GM18868 (cell line): ENCODE results near the gene PAIP2B.

ENCODE experiments used
- ATAC-seq: cut with Tn5 transposase; IDR thresholded peaks from one replicate; pipeline ENCODE4 v1.9.1; 2021; ENCODE audit warnings: mild to moderate bottlenecking, moderate library complexity; ENCODE audit not compliant: unreplicated experiment

The PAIP2B gene

DNA sequence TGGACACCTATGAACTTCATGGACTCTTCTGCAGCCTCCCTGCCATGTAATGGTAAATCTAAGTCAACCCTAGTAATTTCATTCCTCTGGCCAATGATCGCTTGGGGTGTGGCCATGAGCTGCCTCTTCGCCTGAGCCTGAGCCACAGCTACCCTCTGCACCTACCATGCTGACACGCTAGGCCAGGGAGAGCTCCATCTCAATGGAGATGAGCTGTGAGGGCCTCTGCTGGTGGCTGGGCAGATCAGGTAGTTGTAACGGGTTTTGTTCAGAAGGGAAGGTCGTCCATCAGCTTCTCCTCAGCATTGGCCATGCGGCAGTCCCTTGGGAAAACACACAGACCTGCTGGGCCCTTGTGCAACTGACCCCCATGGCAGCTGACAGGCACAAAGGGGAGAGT, 72.1 kb downstream of the PAIP2B start:
- ATAC-seq = peak; percentile 78

DNA sequence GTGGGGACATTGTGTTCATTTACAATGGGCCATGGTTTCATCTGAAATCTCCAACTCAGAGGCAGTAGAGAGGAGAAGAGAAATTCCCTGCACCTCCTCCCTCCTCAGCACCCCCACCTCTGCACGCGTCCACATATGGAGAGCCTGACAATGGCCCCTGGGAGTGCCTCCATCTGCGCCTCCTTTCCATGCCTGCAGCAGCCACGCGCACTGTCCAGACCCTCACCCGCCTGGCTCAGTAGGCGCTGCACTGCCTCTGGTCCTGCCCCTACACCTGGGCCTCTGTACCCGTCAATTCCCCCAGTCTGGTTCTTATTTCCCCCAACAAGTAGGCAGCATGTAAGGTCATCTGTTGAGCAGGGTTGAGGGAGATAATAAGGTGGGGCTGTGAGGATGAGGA, 72.6 kb downstream of the PAIP2B start:
- no peak for ATAC-seq

DNA sequence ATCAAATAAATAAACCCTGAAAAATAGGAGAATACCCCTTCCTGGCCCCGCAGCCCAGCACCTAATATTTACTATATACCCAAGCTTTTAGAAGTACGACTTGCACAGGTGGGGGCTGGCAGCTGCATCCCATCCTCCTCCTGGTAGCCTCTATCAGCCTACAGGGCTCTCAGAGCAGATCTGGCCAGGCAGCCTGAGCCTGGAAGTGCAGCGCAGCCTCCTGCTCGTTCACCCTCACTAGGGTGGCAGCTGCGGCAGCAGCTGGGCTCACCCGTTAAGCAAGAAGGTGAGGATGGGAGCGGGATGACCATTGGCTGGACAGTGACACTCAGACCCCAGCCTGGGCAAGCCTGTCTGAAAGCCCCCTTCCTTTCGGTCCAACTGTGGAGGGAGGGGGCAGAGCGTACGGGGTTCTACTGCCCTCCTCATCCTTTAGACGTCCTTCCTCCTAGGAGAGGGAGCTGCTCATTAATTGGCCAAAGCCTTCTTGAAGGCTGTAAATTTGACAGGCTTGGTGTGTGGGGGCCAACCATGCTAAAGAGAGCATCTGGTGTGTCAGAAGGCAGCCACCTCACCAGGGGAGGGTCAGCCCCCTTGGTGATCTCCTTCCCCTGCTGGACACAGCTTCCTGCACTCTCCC, 73.2 kb downstream of the PAIP2B start:
- no peak for ATAC-seq

DNA sequence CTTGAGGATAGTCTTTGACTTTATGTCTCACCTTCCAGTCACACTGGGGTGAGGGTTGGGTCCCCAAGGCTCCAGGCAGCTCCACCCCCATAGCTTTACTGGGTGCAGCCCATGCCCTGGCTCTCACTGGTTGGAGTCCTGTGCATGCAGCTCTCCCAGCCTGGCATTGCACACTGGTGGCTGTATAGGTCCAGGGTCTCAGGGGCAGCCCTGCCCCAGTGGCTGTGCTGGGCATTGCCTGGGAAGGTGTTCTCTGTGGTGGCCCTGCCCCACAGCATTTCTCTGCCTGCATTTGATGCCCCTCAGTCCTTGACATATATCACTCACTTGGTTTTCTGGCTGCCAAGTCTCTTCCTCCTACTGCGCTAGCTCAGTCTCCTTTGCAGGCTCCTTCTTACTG, 75.3 kb downstream of the PAIP2B start:
- ATAC-seq = no peak

DNA sequence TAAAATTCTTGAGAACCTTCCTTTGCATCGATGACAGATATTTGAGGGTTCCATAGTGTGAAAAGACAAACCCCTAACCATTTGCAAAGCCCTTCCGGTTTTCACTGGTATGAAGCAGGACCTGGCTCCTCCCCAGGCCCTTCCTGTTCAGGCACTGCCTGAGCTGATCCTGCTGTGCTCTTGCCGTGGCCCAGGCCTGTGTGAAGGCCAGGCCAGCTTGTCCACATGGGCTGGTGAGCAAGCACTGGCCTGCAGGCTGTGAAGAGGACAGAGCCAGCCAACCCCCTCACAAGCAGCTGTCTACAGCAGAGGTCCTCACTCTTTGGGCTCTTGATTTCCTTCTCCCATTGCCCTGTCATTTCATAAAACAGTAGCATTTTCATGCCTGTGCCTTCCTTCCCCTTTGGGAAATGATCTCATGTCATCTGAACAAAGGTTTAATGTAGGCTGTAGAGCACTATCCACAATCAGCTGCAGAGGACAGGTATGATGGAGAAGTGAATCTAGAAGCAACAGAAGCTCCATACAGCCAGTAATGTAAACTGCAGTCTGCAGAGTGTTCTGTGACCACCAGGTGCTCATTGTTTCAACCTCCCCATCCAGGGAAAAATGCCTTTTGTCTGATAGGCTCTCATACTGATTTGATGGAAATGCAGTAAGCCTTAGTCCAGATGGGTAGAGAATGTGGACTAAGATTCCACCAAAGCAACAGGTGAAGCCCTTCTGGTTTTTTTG, 76.7 kb downstream of the PAIP2B start:
- ATAC-seq = no peak

DNA sequence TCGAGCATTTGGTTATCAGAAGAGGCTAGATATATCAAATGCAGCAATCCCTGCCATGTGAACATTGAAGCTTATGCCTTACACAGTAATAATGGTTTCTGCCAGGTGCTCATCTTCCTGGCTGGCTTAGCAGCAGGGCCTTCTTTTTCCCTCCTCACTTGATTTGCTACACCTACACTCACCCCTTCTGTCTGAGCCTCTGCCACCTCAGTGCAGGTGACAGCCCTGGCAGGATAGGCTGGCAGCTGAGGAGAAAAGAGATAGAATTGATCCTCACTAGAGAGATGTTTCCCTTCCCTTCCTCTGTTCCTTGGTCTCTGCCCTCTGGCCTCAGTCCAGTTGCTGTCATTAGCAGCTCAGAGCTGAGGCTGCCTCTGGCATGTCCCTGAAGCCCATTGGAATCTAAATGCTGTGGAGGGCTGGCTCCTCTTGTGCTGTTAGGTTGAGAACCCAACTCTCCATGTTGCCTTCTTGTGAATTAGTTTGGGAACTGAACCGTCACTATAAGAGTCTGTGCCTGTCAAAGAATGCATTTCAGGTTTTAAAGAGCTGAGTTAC, 78.3 kb downstream of the PAIP2B start:
- ATAC-seq = no peak

DNA sequence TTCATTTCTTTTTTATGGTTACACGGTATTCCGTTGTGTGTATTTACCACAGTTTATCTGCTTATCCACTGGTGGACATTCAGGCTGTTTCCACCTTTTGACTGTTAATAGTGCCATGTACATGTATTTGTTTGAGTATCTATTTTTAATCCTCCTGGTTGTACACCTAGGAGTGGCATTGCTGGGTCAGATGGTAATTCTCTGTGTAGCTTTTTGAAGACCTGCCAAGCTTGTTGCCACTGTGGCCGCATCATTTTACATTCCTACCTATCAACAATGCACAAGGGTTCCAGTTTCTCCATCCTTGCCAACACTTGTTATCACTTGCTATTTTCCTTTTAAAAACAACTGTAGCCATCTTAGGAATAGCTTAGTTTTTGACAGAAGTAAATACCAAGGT, 83.1 kb downstream of the PAIP2B start:
- ATAC-seq = no peak

DNA sequence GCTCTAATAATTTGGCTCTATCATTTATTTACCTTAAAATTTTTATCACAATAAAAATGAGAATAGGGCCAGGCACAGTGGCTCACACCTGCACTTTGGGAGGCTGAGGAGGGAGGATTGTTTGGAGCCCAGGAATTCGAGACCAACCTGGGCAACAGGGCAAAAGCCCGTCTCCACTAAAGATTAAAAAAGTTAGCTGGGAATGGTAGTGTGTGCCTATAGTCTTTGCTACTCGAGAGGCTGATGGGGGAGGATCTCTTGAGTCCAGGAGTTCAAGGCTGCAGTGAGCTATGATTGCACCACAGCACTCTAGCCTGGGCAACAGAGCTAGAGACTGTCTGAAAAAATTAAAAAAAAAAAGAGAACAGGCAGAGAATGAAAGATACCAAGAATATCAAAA, 90.7 kb downstream of the PAIP2B start:
- ATAC-seq = no peak

DNA sequence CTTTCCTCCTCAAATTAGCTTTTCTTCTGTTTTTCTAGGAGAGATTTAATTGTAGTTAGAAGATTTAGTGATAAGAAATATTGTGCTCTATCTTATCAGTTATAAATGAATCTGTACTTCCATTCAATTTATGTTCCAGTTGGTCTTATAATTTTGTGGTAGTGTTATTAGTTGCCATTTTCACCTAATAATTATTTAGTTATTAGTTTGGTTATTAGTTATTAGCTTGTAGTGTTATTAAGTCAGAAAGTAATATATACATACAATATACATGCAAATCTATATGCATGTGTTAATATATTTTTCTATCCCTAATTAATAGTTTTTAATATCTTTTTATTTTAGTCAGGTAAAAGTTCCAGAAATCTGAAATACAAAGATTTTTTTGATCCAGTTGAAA, 93.3 kb downstream of the PAIP2B start:
- no peak for ATAC-seq
